ENCODE results near the gene UBN1.

GRCh38 chr16:4926928-4927327, 79.6 kb downstream of the UBN1 start:
- TF ChIP-seq CTCF (conservative IDR thresholded peaks at IDR 0.05; ENCODE audit: low read depth, low read length): no peak
- TF ChIP-seq EZH2 (IDR thresholded peaks at IDR 0.05; ENCODE audit: borderline replicate concordance, low read depth, low read length, poor library complexity, severe bottlenecking): no peak

Measured in A673 (cell line).